Measurements from ENCODE around the gene ALMS1.
"Not testable (repeated sequence)": the region's sequence is repeated elsewhere in the genome, so short reads cannot be mapped to it uniquely, and the experiment has no call there.

ALMS1 gene

GRCh38 chr2:73640946-73641766 lies 255.5 kb downstream of the ALMS1 start:
- Mint-ChIP-seq H3K36me3 (ENCODE audit: low read depth) (no peaks in the 10 kb centered on the region), H3K27ac (no peak overlapping the region), H3K4me1 (ENCODE audit: low read depth) (no peaks in the 10 kb centered on the region), H3K4me3 (no peak overlapping the region), H3K9me3 (peaks cover 6% of the 10 kb centered on the region), H3K27me3 (peaks cover 15% of the 10 kb centered on the region)
- no peak for DNase-seq

GRCh38 chr2:73641767-73642062 lies 256.1 kb downstream of the ALMS1 start:
- Mint-ChIP-seq H3K36me3 (ENCODE audit: low read depth) (no peaks in the 10 kb centered on the region), H3K4me1 (ENCODE audit: low read depth) (no peaks in the 10 kb centered on the region), H3K27ac (no peak overlapping the region), H3K9me3 (peaks cover 6% of the 10 kb centered on the region), H3K27me3 (peaks cover 15% of the 10 kb centered on the region), H3K4me3 (no peak overlapping the region)
- DNase-seq: no peak

- no peaks in the 10 kb centered on the region for H3K4me1 Mint-ChIP-seq (ENCODE audit: low read depth)
- no peaks in the 10 kb centered on the region for H3K36me3 Mint-ChIP-seq (ENCODE audit: low read depth)
- no peak for DNase-seq
- no peak within 1 kb of the TSS for H3K27ac Mint-ChIP-seq
- peaks cover 15% of the 10 kb centered on the region for H3K27me3 Mint-ChIP-seq
- peaks cover 6% of the 10 kb centered on the region for H3K9me3 Mint-ChIP-seq
- H3K4me3 Mint-ChIP-seq: no peak within 1 kb of the TSS
Measured at GRCh38 chr2:73642338-73643018, 256.8 kb downstream of the ALMS1 start, which contains the start of gene NAT8. Gene NAT8, minus strand, starts transcription at chr2:73642422. Its CDS starts 794 bp downstream, at chr2:73641628.

- H3K9me3 Mint-ChIP-seq; H3K27me3 Mint-ChIP-seq; H3K36me3 Mint-ChIP-seq (ENCODE audit: low read depth); H3K27ac Mint-ChIP-seq; H3K4me1 Mint-ChIP-seq (ENCODE audit: low read depth); H3K4me3 Mint-ChIP-seq; DNase-seq: not testable (repeated sequence)
Measured at GRCh38 chr2:73647690-73648089, 262.1 kb downstream of the ALMS1 start.

- Mint-ChIP-seq H3K27ac (no peak overlapping the region), H3K4me3 (no peak overlapping the region), H3K4me1 (ENCODE audit: low read depth) (no peaks in the 10 kb centered on the region), H3K9me3 (no peaks in the 10 kb centered on the region), H3K27me3 (no peaks in the 10 kb centered on the region), H3K36me3 (ENCODE audit: low read depth) (no peaks in the 10 kb centered on the region)
- no peak for DNase-seq
Measured at GRCh38 chr2:73651591-73652230, 266.1 kb downstream of the ALMS1 start.

GRCh38 chr2:73652348-73652747 lies 266.7 kb downstream of the ALMS1 start:
- Mint-ChIP-seq H3K4me3 (no peak overlapping the region), H3K4me1 (ENCODE audit: low read depth) (no peaks in the 10 kb centered on the region), H3K36me3 (ENCODE audit: low read depth) (no peaks in the 10 kb centered on the region), H3K9me3 (no peaks in the 10 kb centered on the region), H3K27me3 (no peaks in the 10 kb centered on the region), H3K27ac (no peak overlapping the region)
- no peak for DNase-seq

- Mint-ChIP-seq H3K4me1 (ENCODE audit: low read depth) (no peaks in the 10 kb centered on the region), H3K27ac (no peak overlapping the region), H3K9me3 (peaks cover 1% of the 10 kb centered on the region), H3K4me3 (no peak overlapping the region), H3K27me3 (no peaks in the 10 kb centered on the region), H3K36me3 (ENCODE audit: low read depth) (no peaks in the 10 kb centered on the region)
- no peak for DNase-seq
Measured at GRCh38 chr2:73654175-73654574, 268.5 kb downstream of the ALMS1 start.

Measured in activated T-cell treated with anti-CD3 and anti-CD28 coated beads, Interleukin-2, amount 50 U/mL, for 24 hours (primary cell).